ENCODE data around the gene SLC35G6. TPM values are rescaled to one million over a fixed set of nuclear protein-coding genes. Genes with fewer than 3 reads are reported as not detected.

The SLC35G6 gene
- total and polyA plus RNA-seq, 2 of the 13 experiments (the other 11 are each of a cell fraction or from before 2014, with no cell fraction given) = 0.07 TPM; not detected in 1

GRCh38 chr17:7440834-7441195 is 40.4 kb upstream of the SLC35G6 start (continued):
- TF ChIP-seq MTERF4 (CRISPR knock-in tag; IDR thresholded peaks at IDR 0.05) = 0 out of 2 replicates have a peak, but pooled peaks have one; percentile 41
- peak; percentile 78 for TF ChIP-seq MAFF (IDR thresholded peaks at IDR 0.05; ENCODE audit: low read depth, low read length)
- TF ChIP-seq IKZF4 (CRISPR knock-in tag; IDR thresholded peaks at IDR 0.05; ENCODE audit: borderline replicate concordance, low read depth, not compliant biosample characterization) = no peak
- TF ChIP-seq ZNF12 (CRISPR knock-in tag; IDR thresholded peaks at IDR 0.05) = no peak
- no peak for TF ChIP-seq PAF1 (CRISPR knock-in tag; IDR thresholded peaks at IDR 0.05)

- Histone ChIP-seq H3K36me3 (replicated peaks in 1 of 2; ENCODE audit: control insufficient read depth in 1 of 2, insufficient read depth in 2 of 2, low read length in 2 of 2) (no peaks in the 10 kb centered on the region), H3K4me1 (ENCODE audit: insufficient read depth, low read length) (peaks cover 60% of the 10 kb centered on the region), H3K9ac (ENCODE audit: insufficient read depth, low read depth, low read length) (0 out of 2 replicates have a peak overlapping the region, but pooled peaks have one; percentile 68), H3K27me3 (ENCODE audit: control insufficient read depth in 1 of 2, insufficient read depth in 2 of 2, low read length in 2 of 2) (peaks cover 6 to 27% of the 10 kb centered on the region in 2 experiments; a peak in 4 of 5 replicates), H3K79me2 (ENCODE audit: insufficient read depth, low read length) (no peaks in the 10 kb centered on the region), H3K27ac (ENCODE audit: extremely low read length, insufficient read depth, low read length) (no peak overlapping the region), H4K20me1 (ENCODE audit: insufficient read depth, low read length) (no peaks in the 10 kb centered on the region), H3K4me2 (ENCODE audit: low read depth, low read length) (peak overlapping the region; percentile 94), H3K4me3 (replicated peaks in 1 of 3; ENCODE audit: insufficient read depth in 1 of 3, low read depth in 2 of 3, low read length in 3 of 3) (peak overlapping the region in 1 of 3 experiments; percentile 80; a peak in 3 of 6 replicates), H3K9me3 (ENCODE audit: low read length) (no peaks in the 10 kb centered on the region), H2AFZ (ENCODE audit: low read length) (no peak overlapping the region)
- ChIA-PET POLR2A (interaction anchor here (1.3 to 2.8 kb wide), 5 partner anchors 34 to 47 kb away, joined by 4 to 21 read pairs (median 7); partner anchors contain the start of genes PLSCR3, TMEM256 and ZBTB4), CTCF (ENCODE audit: low intra/inter-chr PET ratio, low total read pairs) (interaction anchor here (0.6 kb wide), 1 partner anchor 120 kb away, joined by 3 read pairs; no protein-coding TSS in a partner anchor)
- WGBS (ENCODE audit: low lambda C conversion rate) = 52% methylated on average over 7 of the region's 7 CpGs
- DNase-seq (ENCODE audit: low spot score) (no peak), ATAC-seq (no peak), FAIRE-seq (no peak)
- TF ChIP-seq ZNF431 (CRISPR knock-in tag; IDR thresholded peaks at IDR 0.05; ENCODE audit: borderline replicate concordance, low read depth) (no peak), FOXM1 (CRISPR knock-in tag; IDR thresholded peaks at IDR 0.05) (no peak), PAX8 (CRISPR knock-in tag; IDR thresholded peaks at IDR 0.05; ENCODE audit: borderline replicate concordance) (no peak), NFE2L2 (IDR thresholded peaks at IDR 0.05; ENCODE audit: low read length) (no peak), ZNF660 (CRISPR knock-in tag; IDR thresholded peaks at IDR 0.05; ENCODE audit: borderline replicate concordance, low read depth) (no peak), ZFP82 (CRISPR knock-in tag; IDR thresholded peaks at IDR 0.05; ENCODE audit: borderline replicate concordance) (no peak), JARID2 (CRISPR knock-in tag; IDR thresholded peaks at IDR 0.05; ENCODE audit: insufficient replicate concordance) (no peak), ZHX1 (CRISPR knock-in tag; IDR thresholded peaks at IDR 0.05; ENCODE audit: low read depth) (no peak)
- BruUV-seq (replicated peaks) = no TSS peak
- intact Hi-C loops (cut with micrococcal nuclease; ENCODE audit: unreplicated experiment) (no loop called here), in situ Hi-C loops (cut with HindIII; ENCODE audit: extremely low pct_ligation_motif_present, low pct_unique_long_range_greater_than_20kb) (no loop called here)
Measured at GRCh38 chr17:7441266-7441665, 40.0 kb upstream of the SLC35G6 start.

Measured in HepG2 (cell line).